ENCODE measurements around the gene SGPP1.

Gene SGPP1

DNA sequence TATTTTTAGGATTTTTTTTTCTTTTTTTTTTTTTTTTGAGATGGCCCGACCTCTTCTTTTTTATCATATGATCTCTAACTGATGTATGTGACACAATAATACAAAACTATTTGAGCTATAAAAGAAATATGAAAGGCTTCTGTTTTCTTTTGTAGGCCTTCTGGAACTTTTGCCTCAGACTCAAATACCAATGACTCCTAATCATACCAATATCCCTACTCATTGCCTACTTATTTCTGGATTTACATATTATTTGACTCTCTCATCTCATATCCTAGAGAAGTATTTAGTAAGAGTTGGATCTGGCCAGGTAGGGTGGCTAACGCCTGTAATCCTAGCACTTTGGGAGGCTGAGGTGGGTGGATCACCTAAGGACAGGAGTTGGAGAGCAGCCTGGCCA, 73.5 kb downstream of the SGPP1 start:
- DNase-seq (ENCODE audit: low read depth) = no peak
- TF ChIP-seq CTCF (IDR thresholded peaks at IDR 0.05; ENCODE audit: low read length, missing control alignments) = no peak
- H3K4me3 ChIP-seq (replicated peaks; ENCODE audit: low read depth, low read length) = no peak overlapping the region

- no peak for TF ChIP-seq CTCF (IDR thresholded peaks at IDR 0.05; ENCODE audit: low read length, missing control alignments)
- H3K4me3 ChIP-seq (replicated peaks; ENCODE audit: low read depth, low read length) = no peak overlapping the region
- no peak for DNase-seq (ENCODE audit: low read depth)
Observed at GRCh38 chr14:63652406-63652805, 75.5 kb downstream of the SGPP1 start.

GRCh38 chr14:63650256-63650952, 77.5 kb downstream of the SGPP1 start:
- DNase-seq (ENCODE audit: low read depth) = peak; percentile 44
- H3K4me3 ChIP-seq (replicated peaks; ENCODE audit: low read depth, low read length) = no peak overlapping the region
- TF ChIP-seq CTCF (IDR thresholded peaks at IDR 0.05; ENCODE audit: low read length, missing control alignments) = no peak

- DNase-seq (ENCODE audit: low read depth) = no peak
- H3K4me3 ChIP-seq (replicated peaks; ENCODE audit: low read depth, low read length) = no peak overlapping the region
- no peak for TF ChIP-seq CTCF (IDR thresholded peaks at IDR 0.05; ENCODE audit: low read length, missing control alignments)
Observed at GRCh38 chr14:63647696-63648410, 80.0 kb downstream of the SGPP1 start.

DNA sequence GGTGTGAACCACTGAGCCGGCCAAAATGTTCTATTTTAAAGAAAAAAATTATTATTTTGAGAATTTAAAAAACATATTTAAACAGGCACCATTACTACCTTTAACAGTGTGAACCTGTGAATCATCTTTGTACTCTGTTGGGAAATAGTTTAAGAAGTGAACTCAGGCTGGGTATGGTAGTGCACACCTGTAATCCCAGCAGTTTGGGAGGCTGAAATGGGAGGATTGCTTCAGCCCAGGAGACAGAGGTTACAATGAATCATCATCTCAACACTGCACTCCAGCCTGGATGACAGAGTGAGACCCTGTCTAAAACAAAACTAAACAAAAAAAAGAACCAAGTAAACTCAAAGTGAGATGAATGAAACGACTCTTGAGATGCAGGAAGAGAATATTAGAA, 83.1 kb downstream of the SGPP1 start:
- DNase-seq (ENCODE audit: low read depth) = no peak
- no peak overlapping the region for H3K4me3 ChIP-seq (replicated peaks; ENCODE audit: low read depth, low read length)
- no peak for TF ChIP-seq CTCF (IDR thresholded peaks at IDR 0.05; ENCODE audit: low read length, missing control alignments)

GRCh38 chr14:63642656-63643382, 85.0 kb downstream of the SGPP1 start:
- no peak for TF ChIP-seq CTCF (IDR thresholded peaks at IDR 0.05; ENCODE audit: low read length, missing control alignments)
- H3K4me3 ChIP-seq (replicated peaks; ENCODE audit: low read depth, low read length) = peak overlapping the region; percentile 85

More at GRCh38 chr14:63642656-63643382, 85.0 kb downstream of the SGPP1 start:
- DNase-seq (ENCODE audit: low read depth) = peak; percentile 11
